Breast epithelium (tissue), 4 donors: ENCODE data around the gene GOLGA6L7. TPM values are rescaled to one million over a fixed set of nuclear protein-coding genes. Genes with fewer than 3 reads are reported as not detected.
"Not testable (repeated sequence)": the region's sequence is repeated elsewhere in the genome, so short reads cannot be mapped to it uniquely, and the experiment has no call there.

Source experiments
- DNase-seq, 2 donors: peaks; one replicate each; pipeline ENCODE4 v3.0.0-alpha.2; 2019; ENCODE audit warnings: low spot score in 2 of 2
- H3K27ac ChIP-seq, 2 donors: fragments of 200-600 bp; sonication (generic) in 1 of 2; one replicate each; pipeline ENCODE4 v1.5.1; 2016 to 2019; ENCODE audit warnings: mild to moderate bottlenecking in 1 of 2
- H3K27me3 ChIP-seq, 2 donors: fragments of 200-600 bp; sonication (generic) in 1 of 2; one replicate each; pipeline versions ENCODE4 v1.5.1 to v1.6.0; 2017 to 2019; ENCODE audit warnings: control low read depth in 1 of 2, mild to moderate bottlenecking in 1 of 2
- H3K36me3 ChIP-seq: fragments of 200-600 bp; one replicate; pipeline ENCODE4 v1.5.1; 2019
- H3K4me1 ChIP-seq, 2 donors: fragments of 200-600 bp; sonication (generic); one replicate each; pipeline ENCODE4 v1.5.1; 2016 to 2019; ENCODE audit warnings: control low read depth in 1 of 2
- H3K4me3 ChIP-seq, 3 donors: fragments of 200-600 bp; sonication (generic); 1 replicate in 2 of 3; 2 replicates in 1 of 3; pipeline ENCODE4 v1.5.1; 2016 to 2019; ENCODE audit warnings: mild to moderate bottlenecking in 3 of 3, moderate library complexity in 2 of 3
- H3K9me3 ChIP-seq, 2 donors: fragments of 200-600 bp; sonication (generic) in 1 of 2; one replicate each; pipeline ENCODE4 v1.5.1; 2016 to 2019; ENCODE audit warnings: control low read depth in 1 of 2
- CTCF ChIP-seq, 3 donors: fragments of 450-650 bp; IDR thresholded peaks; one replicate each; pipeline ENCODE4 v1.5.1; 2016 to 2017; ENCODE audit warnings: antibody characterized with exemption in 3 of 3, mild to moderate bottlenecking in 3 of 3, moderate library complexity in 3 of 3
- POLR2A ChIP-seq: fragments of 450-650 bp; IDR thresholded peaks from one replicate; pipeline ENCODE4 v1.6.1; 2016; ENCODE audit warnings: antibody characterized with exemption, mild to moderate bottlenecking, moderate library complexity
- POLR2AphosphoS5 ChIP-seq, 3 donors: sonication (generic); formaldehyde crosslinking; IDR thresholded peaks; one replicate each; pipeline ENCODE4 v1.6.1; 2017; ENCODE audit warnings: antibody characterized with exemption in 3 of 3
- intact Hi-C: fragments of 100-400 bp; cut with DNase I; formaldehyde crosslinking; loops from one replicate; pipeline ENCODE4 v1.15.1; 2023; ENCODE audit warnings: low total_unique reads
- total RNA-seq, 3 donors: library from RNA; depleted of rRNA; stranded (reverse); fragments of >200 nt; gene quantifications; one replicate each; pipeline ENCODE4 v1.1.0, GENCODE V29; 2016

GOLGA6L7 gene
- not detected for total RNA-seq

- H3K4me3 ChIP-seq, H3K4me1 ChIP-seq, H3K9me3 ChIP-seq, intact Hi-C loops, H3K27ac ChIP-seq, H3K27me3 ChIP-seq, H3K36me3 ChIP-seq, DNase-seq: not testable (repeated sequence)
These were observed at the start of gene GOLGA6L7 for GRCh38 chr15:28848521-28848920. GOLGA6L7 (minus strand) TSS chr15:28848644; CDS start chr15:28848549, 95 bp downstream.

- no peak for TF ChIP-seq POLR2AphosphoS5 (IDR thresholded peaks at IDR 0.05)
- TF ChIP-seq CTCF (IDR thresholded peaks at IDR 0.05), result no peak
- no peak for TF ChIP-seq POLR2A
- H3K36me3 ChIP-seq, result no peaks in the 10 kb centered on the region
- DNase-seq, result no peak
- no peaks in the 10 kb centered on the region for H3K4me1 ChIP-seq
- H3K27ac ChIP-seq, result no peak overlapping the region
- no peaks in the 10 kb centered on the region for H3K9me3 ChIP-seq
- no peaks in the 10 kb centered on the region for H3K27me3 ChIP-seq
- H3K4me3 ChIP-seq, result no peak overlapping the region
- intact Hi-C loops, result no loop called here
These were observed 49.6 kb upstream of the GOLGA6L7 start for GRCh38 chr15:28897861-28898585.

- no peak overlapping the region for H3K27ac ChIP-seq
- TF ChIP-seq CTCF (IDR thresholded peaks at IDR 0.05), result no peak
- TF ChIP-seq POLR2AphosphoS5 (IDR thresholded peaks at IDR 0.05), result no peak
- TF ChIP-seq POLR2A, result no peak
- no peak overlapping the region for H3K4me3 ChIP-seq
- no peaks in the 10 kb centered on the region for H3K27me3 ChIP-seq
- H3K4me1 ChIP-seq, result no peaks in the 10 kb centered on the region
- no peak for DNase-seq
- H3K36me3 ChIP-seq, result no peaks in the 10 kb centered on the region
- intact Hi-C loops, result no loop called here
- no peaks in the 10 kb centered on the region for H3K9me3 ChIP-seq
These were observed 48.5 kb upstream of the GOLGA6L7 start for GRCh38 chr15:28896951-28897350.

- intact Hi-C loops, result no loop called here
- no peaks in the 10 kb centered on the region for H3K4me1 ChIP-seq
These were observed 47.1 kb upstream of the GOLGA6L7 start for GRCh38 chr15:28895566-28895965.

GRCh38 chr15:28895146-28895545, 46.7 kb upstream of the GOLGA6L7 start:
- Histone ChIP-seq H3K36me3 (no peaks in the 10 kb centered on the region), H3K4me1 (no peaks in the 10 kb centered on the region), H3K27me3 (no peaks in the 10 kb centered on the region), H3K4me3 (no peak overlapping the region), H3K27ac (no peak overlapping the region), H3K9me3 (no peaks in the 10 kb centered on the region)
- intact Hi-C loops, result no loop called here
- TF ChIP-seq CTCF (IDR thresholded peaks at IDR 0.05), result no peak
- no peak for TF ChIP-seq POLR2AphosphoS5 (IDR thresholded peaks at IDR 0.05)
- DNase-seq, result no peak

More at GRCh38 chr15:28895566-28895965, 47.1 kb upstream of the GOLGA6L7 start:
- TF ChIP-seq POLR2A (no peak), POLR2AphosphoS5 (IDR thresholded peaks at IDR 0.05) (no peak), CTCF (IDR thresholded peaks at IDR 0.05) (no peak)
- no peak overlapping the region for H3K27ac ChIP-seq
- H3K27me3 ChIP-seq, result no peaks in the 10 kb centered on the region
- H3K4me3 ChIP-seq, result no peak overlapping the region
- DNase-seq, result no peak
- H3K36me3 ChIP-seq, result no peaks in the 10 kb centered on the region
- H3K9me3 ChIP-seq, result no peaks in the 10 kb centered on the region
